Memory B cell (primary cell): ENCODE measurements around the gene FADS1.

Experiments used
- ATAC-seq: fragments of 150-1000 bp; cut with Tn5 transposase; 2 replicates; pipeline ENCODE4 v1.10.0; 2021; ENCODE audit warnings: low read depth, mild to moderate bottlenecking, moderate library complexity
- DNase-seq, 2 donors: peaks; one replicate each; pipeline ENCODE4 v3.0.0; 2022; ENCODE audit warnings: low spot score in 2 of 2
- H3K27ac Mint-ChIP-seq: one replicate; pipeline ENCODE4 v1.8.0; 2022; ENCODE audit warnings: mild to moderate bottlenecking, moderate library complexity, mixed read lengths
- H3K27me3 Mint-ChIP-seq: one replicate; pipeline ENCODE4 v1.8.0; 2022; ENCODE audit warnings: mixed read lengths
- H3K36me3 Mint-ChIP-seq: one replicate; pipeline ENCODE4 v1.8.0; 2022; ENCODE audit warnings: mild to moderate bottlenecking, mixed read lengths
- H3K4me1 Mint-ChIP-seq: one replicate; pipeline ENCODE4 v1.8.0; 2022; ENCODE audit warnings: mixed read lengths
- H3K4me3 Mint-ChIP-seq: one replicate; pipeline ENCODE4 v1.8.0; 2022; ENCODE audit warnings: mild to moderate bottlenecking, moderate library complexity, mixed read lengths
- H3K9me3 Mint-ChIP-seq: one replicate; pipeline ENCODE4 v1.8.0; 2022; ENCODE audit warnings: mixed read lengths

Gene FADS1

DNA sequence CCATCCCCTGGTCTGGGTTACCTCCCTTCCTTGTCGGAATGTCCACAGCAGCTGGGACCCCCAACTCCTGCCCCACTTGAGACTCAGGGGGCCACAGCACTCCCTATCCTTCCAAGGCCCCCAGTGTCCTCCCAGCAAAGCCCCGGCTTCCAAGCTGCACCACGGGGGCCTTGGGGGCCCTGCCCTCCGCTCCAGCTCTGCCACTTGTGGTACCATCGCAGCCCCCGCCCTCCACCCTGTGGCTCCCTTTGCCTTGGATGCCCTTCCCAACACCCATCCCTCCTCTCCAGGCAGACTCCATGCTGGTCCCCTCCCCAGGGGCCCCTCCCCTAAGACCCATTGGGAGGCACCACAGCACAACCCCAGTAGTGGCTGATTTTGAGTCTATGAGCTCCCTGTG lies 41.7 kb downstream of the FADS1 start:
- H3K27ac Mint-ChIP-seq, result no peak overlapping the region
- no peak for DNase-seq

DNA sequence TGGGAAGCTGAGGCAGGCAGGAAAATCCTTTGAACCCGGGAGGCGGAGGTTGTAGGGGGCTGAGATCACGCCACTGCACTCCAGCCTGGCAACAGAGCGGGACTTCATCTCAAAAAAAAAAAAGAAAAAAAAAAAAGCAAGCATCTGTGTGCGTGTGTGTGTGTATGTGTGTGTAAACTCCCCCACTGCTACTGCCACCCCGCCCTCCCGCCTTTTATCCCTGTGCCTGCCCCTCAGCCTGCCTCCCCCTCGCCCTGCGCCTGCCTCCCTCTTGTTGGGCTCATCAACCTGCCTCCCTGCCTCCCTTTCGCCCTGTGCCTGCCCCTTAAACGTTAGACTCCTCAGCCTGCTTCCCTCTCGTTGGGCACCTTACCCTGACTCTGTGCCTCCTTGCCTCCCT lies 42.4 kb downstream of the FADS1 start:
- no peaks in the 10 kb centered on the region for H3K36me3 Mint-ChIP-seq
- no peak overlapping the region for H3K27ac Mint-ChIP-seq
- DNase-seq (no peak), ATAC-seq (no peak)
- H3K4me1 Mint-ChIP-seq, result peaks cover 4% of the 10 kb centered on the region
- H3K4me3 Mint-ChIP-seq, result no peak overlapping the region
- no peaks in the 10 kb centered on the region for H3K9me3 Mint-ChIP-seq
- H3K27me3 Mint-ChIP-seq, result peaks cover 14% of the 10 kb centered on the region

More for the DNA sequence above, 41.7 kb downstream of the FADS1 start:
- H3K27me3 Mint-ChIP-seq, result peaks cover 14% of the 10 kb centered on the region
- H3K4me3 Mint-ChIP-seq, result no peak overlapping the region
- H3K4me1 Mint-ChIP-seq, result peaks cover 4% of the 10 kb centered on the region
- no peak for ATAC-seq
- no peaks in the 10 kb centered on the region for H3K9me3 Mint-ChIP-seq
- no peaks in the 10 kb centered on the region for H3K36me3 Mint-ChIP-seq

DNA sequence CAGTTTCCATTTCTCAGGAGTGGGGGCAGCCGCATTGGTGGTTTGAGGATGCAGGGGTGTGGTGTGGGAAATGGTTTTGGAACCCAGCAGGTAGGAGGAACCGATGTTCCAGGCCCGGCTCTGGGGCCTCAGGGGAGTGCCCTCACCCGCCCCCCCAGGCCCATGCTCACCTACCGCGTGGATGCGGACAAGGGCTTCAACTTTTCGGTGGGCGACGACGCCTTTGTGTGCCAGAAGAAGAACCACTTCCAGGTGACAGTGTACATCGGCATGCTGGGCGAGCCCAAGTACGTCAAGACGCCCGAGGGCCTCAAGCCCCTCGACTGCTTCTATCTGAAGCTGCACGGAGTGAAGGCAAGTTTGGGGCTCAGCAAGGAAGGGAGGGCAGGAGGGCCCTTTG lies 43.0 kb downstream of the FADS1 start:
- Mint-ChIP-seq H3K4me3 (no peak overlapping the region), H3K9me3 (no peaks in the 10 kb centered on the region), H3K27ac (no peak overlapping the region), H3K36me3 (no peaks in the 10 kb centered on the region), H3K4me1 (peaks cover 4% of the 10 kb centered on the region), H3K27me3 (peaks cover 14% of the 10 kb centered on the region)
- DNase-seq, result no peak
- no peak for ATAC-seq

DNA sequence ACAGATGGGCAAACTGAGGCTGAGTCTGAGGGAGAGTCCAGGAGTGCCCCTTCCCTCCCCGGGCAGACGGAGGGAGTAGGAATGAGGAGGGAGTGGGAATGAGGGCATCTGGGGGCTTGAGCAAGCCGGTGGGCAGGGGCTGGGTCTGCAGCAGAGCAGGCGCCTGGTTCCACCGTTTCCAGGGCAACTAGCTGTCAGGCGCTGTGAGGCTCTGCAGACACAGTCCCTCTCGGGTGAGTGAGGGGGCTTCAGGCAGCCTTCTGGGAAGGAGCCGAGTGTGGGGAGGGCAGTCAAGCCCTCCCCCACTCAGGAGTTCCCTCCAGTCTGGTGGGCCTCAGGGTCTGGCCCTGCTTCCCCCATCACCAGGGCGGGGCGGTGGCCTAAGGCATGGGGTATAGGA lies 43.4 kb downstream of the FADS1 start:
- Mint-ChIP-seq H3K27ac (no peak overlapping the region), H3K4me3 (no peak overlapping the region)
- no peak for ATAC-seq

DNA sequence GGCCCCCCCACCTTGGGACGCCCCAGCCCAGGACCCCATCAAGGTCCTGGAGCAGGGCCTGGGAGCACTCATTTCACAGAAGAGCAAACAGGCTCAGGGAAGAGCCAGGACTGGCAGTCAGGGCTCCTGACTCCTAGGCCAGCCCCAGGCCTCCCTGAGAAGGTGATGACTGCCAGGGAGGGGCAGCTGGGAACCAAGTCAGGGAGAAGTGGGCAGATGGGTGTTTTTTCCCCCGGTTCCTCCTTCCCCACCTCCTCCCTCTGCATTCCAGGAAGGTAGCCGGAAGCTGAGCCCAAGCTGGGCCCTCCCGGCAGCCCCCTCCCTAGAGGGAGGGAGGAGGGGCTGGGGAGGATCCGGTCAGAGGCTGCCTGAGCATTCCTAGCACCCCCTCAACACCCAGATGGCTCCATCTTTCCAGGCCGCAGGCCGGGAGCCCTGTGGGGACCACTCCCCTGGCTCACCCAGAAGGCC lies 44.8 kb downstream of the FADS1 start:
- Mint-ChIP-seq H3K27ac (no peak overlapping the region), H3K9me3 (no peaks in the 10 kb centered on the region), H3K4me1 (peaks cover 4% of the 10 kb centered on the region), H3K4me3 (no peak overlapping the region), H3K36me3 (no peaks in the 10 kb centered on the region), H3K27me3 (peaks cover 7% of the 10 kb centered on the region)
- ATAC-seq, result no peak
- no peak for DNase-seq

More for the DNA sequence above, 43.4 kb downstream of the FADS1 start:
- Mint-ChIP-seq H3K4me1 (peaks cover 4% of the 10 kb centered on the region), H3K36me3 (no peaks in the 10 kb centered on the region), H3K27me3 (peaks cover 12% of the 10 kb centered on the region), H3K9me3 (no peaks in the 10 kb centered on the region)
- DNase-seq, result no peak

DNA sequence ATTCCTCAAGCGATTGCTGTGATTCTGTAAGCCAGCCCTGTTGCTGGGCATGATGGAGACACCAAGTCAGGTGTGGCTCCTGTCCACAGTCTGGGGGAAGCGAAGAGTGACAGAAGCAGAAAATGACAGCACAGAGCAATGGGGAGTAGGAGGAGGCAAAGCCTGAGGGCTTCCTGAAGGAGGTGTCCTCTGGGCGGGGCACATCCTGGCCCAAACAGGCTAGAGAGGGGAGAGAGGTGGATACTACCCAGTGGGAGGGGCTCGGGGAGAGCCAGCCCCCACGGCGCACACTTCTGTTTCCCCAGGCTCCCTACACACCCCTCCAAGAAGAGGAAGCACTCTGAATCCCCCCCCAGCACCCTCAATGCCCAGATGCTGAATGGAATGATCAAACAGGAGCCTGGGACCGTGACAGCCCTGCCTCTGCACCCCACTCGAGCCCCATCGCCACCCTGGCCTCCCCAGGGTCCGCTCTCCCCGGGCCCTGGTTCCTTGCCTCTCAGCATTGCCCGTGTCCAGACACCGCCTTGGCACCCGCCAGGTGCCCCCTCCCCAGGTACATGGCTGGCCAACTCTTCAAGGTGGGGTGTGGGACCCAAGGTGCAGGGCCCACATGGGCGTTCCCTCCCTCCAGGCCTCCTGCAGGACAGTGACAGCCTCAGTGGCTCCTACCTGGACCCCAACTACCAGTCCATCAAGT lies 45.5 kb downstream of the FADS1 start:
- Mint-ChIP-seq H3K4me3 (no peak overlapping the region), H3K36me3 (no peaks in the 10 kb centered on the region), H3K4me1 (peaks cover 2% of the 10 kb centered on the region), H3K27ac (no peak overlapping the region), H3K9me3 (no peaks in the 10 kb centered on the region), H3K27me3 (peaks cover 7% of the 10 kb centered on the region)
- ATAC-seq (no peak), DNase-seq (no peak)

DNA sequence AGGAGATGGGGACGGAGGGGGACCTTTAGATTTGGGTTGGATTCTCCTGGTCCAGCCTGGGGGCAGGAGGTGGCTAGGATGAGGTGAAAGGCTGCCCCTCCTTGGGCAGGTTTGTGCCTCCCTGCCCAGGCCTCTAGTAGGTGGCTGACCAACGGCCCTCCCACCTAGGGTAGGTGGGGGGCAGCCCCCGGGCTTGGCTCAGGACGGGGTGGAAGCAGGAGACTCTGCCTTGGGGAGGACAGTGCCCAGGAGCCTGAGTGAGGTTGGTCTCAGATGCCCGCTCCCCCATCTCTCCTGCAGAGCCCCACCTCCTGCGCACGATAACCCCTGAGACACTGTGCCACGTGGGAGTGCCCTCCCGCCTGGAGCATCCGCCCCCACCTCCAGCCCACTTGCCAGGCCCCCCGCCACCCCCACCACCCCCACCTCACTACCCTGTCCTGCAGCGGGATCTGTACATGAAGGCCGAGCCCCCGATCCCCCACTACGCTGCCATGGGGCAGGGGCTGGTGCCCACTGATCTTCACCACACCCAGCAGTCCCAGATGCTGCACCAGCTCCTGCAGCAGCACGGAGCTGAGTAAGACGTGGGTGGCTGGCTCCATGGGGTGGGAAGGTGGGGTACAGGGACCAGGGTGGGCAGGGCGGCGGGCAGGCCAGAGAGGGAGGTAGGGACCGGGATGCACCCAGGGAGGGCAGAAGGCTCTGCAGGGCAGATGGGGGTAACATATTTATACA lies 46.7 kb downstream of the FADS1 start:
- ATAC-seq (no peak), DNase-seq (no peak)
- Mint-ChIP-seq H3K9me3 (no peaks in the 10 kb centered on the region), H3K27ac (no peak overlapping the region), H3K4me3 (no peak overlapping the region), H3K4me1 (peaks cover 2% of the 10 kb centered on the region), H3K27me3 (peaks cover 4% of the 10 kb centered on the region), H3K36me3 (no peaks in the 10 kb centered on the region)

DNA sequence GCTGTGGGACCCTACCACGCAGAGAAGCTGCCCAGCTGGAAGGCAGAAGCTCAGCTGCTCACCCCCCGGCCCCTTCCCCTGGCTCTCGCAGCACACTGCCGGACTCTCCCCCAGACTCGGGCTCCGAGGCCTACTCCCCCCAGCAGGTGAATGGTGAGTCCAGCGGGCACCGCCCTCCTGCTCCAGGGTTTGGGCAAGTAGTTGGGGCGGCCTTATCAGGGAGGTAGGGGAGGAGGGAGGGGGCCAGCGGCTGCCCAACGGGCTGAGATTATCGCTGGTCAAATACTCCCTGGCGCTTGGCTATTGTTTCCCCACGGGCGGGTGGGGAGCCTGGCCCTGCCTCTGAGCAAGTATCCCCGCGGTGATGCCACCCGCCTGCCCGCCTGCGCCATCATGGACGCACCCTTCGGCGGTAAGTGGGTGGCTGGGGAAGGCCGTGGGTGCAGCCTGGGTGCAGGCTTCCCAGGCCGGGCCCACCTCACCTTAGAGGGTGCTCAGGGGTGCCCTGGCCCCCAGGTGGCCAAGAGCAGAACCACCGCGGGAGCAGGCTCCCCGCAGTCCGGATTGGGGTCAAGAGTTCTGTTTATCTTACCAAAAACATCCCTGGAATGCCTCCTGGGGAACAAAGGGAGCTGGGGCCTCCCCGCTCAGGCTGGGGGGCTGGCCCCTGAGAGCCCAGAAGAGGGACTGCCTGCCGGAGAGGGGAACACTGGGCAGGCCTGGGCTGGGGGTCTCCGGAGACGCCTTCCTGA lies 47.5 kb downstream of the FADS1 start:
- no peak for DNase-seq
- Mint-ChIP-seq H3K36me3 (no peaks in the 10 kb centered on the region), H3K4me3 (no peak overlapping the region), H3K4me1 (peaks cover 2% of the 10 kb centered on the region), H3K27ac (no peak overlapping the region), H3K9me3 (no peaks in the 10 kb centered on the region), H3K27me3 (peaks cover 1% of the 10 kb centered on the region)
- ATAC-seq, result no peak

DNA sequence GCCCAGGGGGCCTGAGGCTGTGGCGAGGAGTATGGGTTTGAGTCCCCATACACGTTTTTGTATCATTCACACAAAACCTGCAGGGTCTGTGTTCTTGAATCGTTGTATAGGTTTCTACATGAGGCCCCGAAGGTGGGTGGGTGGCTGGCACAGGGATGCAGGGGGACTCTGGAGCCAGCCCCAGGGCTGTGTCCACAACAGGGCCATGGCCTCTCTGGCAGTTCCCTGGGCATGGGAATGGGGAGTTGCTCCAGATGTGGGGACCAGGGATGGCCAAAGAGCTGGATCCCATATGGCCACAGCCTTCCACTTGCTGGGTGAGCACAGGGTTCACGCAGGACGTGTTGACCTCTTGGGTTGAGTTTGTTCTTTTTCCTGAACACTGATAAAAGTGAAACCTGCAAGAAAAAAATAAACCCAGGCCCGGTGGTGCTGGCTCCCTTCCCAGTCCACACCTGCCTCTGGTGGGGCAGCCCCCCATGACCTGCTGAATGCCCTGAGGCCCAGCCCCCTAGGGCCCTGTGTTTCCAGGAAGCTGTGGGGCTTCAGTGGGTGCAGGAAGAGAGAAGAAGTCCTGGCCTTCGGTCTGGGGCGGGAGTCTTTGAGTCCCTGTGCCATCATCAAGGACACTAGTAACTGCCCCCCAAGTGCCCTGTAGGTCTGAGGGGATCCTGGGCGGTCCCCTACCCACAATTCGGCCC lies 48.3 kb downstream of the FADS1 start:
- Mint-ChIP-seq H3K9me3 (no peaks in the 10 kb centered on the region), H3K4me1 (peaks cover 2% of the 10 kb centered on the region), H3K36me3 (no peaks in the 10 kb centered on the region), H3K4me3 (no peak overlapping the region), H3K27ac (no peak overlapping the region), H3K27me3 (peaks cover 1% of the 10 kb centered on the region)
- DNase-seq (no peak), ATAC-seq (no peak)

DNA sequence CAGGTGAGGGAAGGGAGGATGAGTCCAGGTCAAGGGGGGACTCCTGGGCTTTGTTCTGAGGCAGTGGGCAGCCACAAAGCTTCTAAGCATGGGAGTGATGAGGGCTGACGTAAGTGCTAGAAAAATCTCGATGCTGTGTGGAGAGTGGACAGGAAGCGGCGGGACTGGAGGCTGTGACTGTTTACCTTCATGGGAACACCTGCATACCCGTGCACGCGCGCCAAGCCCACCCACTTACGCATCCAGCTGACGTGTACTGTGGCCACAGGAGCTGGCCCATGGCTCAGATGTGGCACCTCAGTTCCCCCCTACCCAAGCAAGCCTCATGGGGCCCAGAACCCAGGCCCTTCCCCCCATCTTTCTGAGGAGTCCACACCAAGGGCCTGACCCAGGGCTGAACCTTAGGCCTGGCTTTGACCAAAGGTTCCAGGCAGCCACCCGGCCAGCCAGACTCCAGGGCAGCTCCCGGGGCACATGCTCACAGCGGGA lies 50.4 kb downstream of the FADS1 start:
- DNase-seq, result no peak
- no peak for ATAC-seq
- Mint-ChIP-seq H3K36me3 (no peaks in the 10 kb centered on the region), H3K27ac (no peak overlapping the region), H3K4me1 (peaks cover 2% of the 10 kb centered on the region), H3K27me3 (peaks cover 5% of the 10 kb centered on the region), H3K9me3 (no peaks in the 10 kb centered on the region), H3K4me3 (no peak overlapping the region)

DNA sequence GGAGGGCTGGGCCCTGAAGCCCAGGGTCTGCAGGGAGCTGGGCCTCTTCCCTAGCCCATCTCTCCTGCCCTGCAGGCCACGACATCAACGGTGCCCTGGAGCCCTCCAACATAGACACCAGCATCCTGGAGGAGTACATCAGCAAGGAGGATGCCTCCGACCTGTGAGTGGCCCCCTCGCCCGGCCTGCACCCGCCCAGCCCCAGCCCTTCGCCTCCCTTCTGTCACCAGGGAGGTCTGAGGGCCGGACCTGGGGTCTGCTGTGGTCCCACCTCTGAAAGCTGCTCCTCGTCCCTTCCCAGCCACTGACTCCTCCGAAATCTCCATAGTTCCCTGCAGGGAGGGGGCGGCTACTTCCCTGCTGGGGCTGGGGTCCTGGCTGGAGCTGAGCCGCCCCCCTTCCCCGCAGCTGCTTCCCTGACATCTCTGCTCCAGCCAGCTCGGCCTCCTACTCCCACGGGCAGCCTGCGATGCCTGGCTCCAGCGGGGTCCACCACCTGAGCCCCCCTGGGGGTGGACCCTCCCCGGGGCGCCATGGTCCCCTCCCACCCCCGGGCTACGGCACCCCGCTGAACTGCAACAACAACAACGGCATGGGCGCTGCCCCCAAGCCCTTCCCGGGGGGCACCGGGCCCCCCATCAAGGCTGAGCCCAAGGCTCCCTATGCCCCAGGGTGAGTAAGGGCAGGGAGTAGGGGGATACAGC lies 51.1 kb downstream of the FADS1 start:
- no peaks in the 10 kb centered on the region for H3K4me1 Mint-ChIP-seq
- H3K27ac Mint-ChIP-seq, result no peak overlapping the region
- peaks cover 5% of the 10 kb centered on the region for H3K27me3 Mint-ChIP-seq
- H3K4me3 Mint-ChIP-seq, result no peak overlapping the region
- H3K9me3 Mint-ChIP-seq, result no peaks in the 10 kb centered on the region
- no peak for ATAC-seq
- DNase-seq, result no peak
- no peaks in the 10 kb centered on the region for H3K36me3 Mint-ChIP-seq

DNA sequence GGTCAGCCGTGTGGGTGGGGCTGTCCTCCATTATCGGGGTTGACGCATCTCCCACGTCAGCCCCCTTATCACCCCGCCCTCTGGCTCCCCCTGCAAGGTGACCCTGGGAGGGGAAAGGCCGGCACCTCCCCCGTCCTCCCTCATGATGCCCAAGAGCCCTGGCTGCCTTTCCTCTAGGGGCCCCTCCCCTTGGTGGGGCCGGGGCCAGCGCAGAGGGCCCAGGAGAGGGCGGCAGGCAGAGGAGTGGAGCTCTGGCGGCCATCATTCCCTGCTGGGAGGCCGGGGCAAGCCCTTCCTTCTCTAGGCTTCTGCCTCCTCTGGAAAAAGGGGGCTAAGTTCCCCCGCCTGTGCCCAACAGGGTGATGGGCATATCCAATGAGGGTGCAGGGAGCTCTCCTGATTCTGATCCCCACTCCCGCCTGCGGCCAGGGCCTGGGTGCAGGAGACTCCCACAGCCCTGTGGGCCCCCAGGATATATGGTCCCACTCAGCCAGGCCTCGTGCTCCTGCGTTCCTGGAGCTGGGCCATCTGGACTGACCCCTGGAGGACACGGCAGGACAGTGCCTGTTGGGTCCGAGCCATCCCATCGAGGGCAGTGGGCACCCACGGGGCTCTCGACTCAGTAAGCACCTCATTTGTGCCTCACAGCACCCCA lies 52.1 kb downstream of the FADS1 start:
- no peaks in the 10 kb centered on the region for H3K9me3 Mint-ChIP-seq
- peaks cover 9% of the 10 kb centered on the region for H3K27me3 Mint-ChIP-seq
- no peak overlapping the region for H3K27ac Mint-ChIP-seq
- ATAC-seq (no peak), DNase-seq (no peak)
- H3K36me3 Mint-ChIP-seq, result no peaks in the 10 kb centered on the region
- H3K4me1 Mint-ChIP-seq, result no peaks in the 10 kb centered on the region
- no peak overlapping the region for H3K4me3 Mint-ChIP-seq
